PC-3 (cell line): Measurements from ENCODE around the gene SAMD4A. TPM values are rescaled to one million over a fixed set of nuclear protein-coding genes. Genes with fewer than 3 reads are reported as not detected.
A peak's percentile ranks its signal among the peaks of the same experiment; 100 is the strongest.

Experiments used
- ATAC-seq: fragments of 200-7000 bp; cut with Tn5 transposase; 2 replicates; pipeline ENCODE4 v1.9.1; 2020; ENCODE audit warnings: mild to moderate bottlenecking, moderate library complexity
- BruUV-seq: library from RNA; stranded (reverse); fragments of 400-500 nt; replicated peaks from 2 replicates; lab custom pipeline; 2021; lab: Mats Ljungman, UMichigan
- CTCF ChIA-PET: fragments of 300-600 bp; sonication (Branson Sonifier 250); formaldehyde crosslinking; loops from one replicate; lab custom pipeline; 2022; ENCODE audit warnings: antibody characterized with exemption; lab: Charles Lee
- POLR2A ChIA-PET: fragments of 300-600 bp; sonication (Branson Sonifier 250); formaldehyde crosslinking; loops from one replicate; lab custom pipeline; 2022; ENCODE audit warnings: antibody characterized with exemption; ENCODE audit not compliant: unreplicated experiment; lab: Charles Lee
- DNase-seq: peaks from one replicate; pipeline ENCODE4 v3.0.0-alpha.2; 2015
- H2AFZ ChIP-seq: fragments of 300-600 bp; sonication (generic); 2 replicates; pipeline ENCODE4 v1.6.0; 2016; ENCODE audit warnings: antibody characterized with exemption, low read length
- H3F3A ChIP-seq: fragments of 300-600 bp; sonication (generic); one replicate; pipeline ENCODE4 v1.6.0; 2017; ENCODE audit warnings: antibody characterized with exemption, low read length, control low read depth, mild to moderate bottlenecking; ENCODE audit not compliant: unreplicated experiment
- H3K27ac ChIP-seq: fragments of 300-600 bp; sonication (generic); 2 replicates; pipeline ENCODE4 v1.5.1; 2016; ENCODE audit warnings: mild to moderate bottlenecking, low read length
- H3K27me3 ChIP-seq: fragments of 300-600 bp; sonication (generic); 2 replicates; pipeline ENCODE4 v1.6.1; 2016; ENCODE audit warnings: low read length, mixed read lengths
- H3K36me3 ChIP-seq: fragments of 300-600 bp; sonication (generic); 2 replicates; pipeline ENCODE4 v1.6.1; 2016; ENCODE audit warnings: low read depth, mixed run types, low read length, mixed read lengths
- H3K4me1 ChIP-seq: fragments of 300-600 bp; sonication (generic); 2 replicates; pipeline ENCODE4 v1.5.1; 2016; ENCODE audit warnings: low read length; ENCODE audit not compliant: insufficient read depth
- H3K4me2 ChIP-seq: fragments of 300-600 bp; sonication (generic); 2 replicates; pipeline ENCODE4 v1.6.0; 2016; ENCODE audit warnings: low read length
- H3K4me3 ChIP-seq: fragments of 300-600 bp; sonication (generic); 2 replicates; pipeline ENCODE4 v1.5.1; 2016; ENCODE audit warnings: mild to moderate bottlenecking, low read length, mixed read lengths
- H3K79me2 ChIP-seq: fragments of 300-600 bp; sonication (generic); 2 replicates; pipeline ENCODE4 v1.6.1; 2017; ENCODE audit warnings: low read length, mixed read lengths
- H3K9ac ChIP-seq: fragments of 300-600 bp; sonication (generic); 2 replicates; pipeline ENCODE4 v1.6.0; 2016; ENCODE audit warnings: mild to moderate bottlenecking, low read length
- H3K9me2 ChIP-seq: fragments of 300-600 bp; sonication (generic); replicated peaks from 2 replicates; pipeline ENCODE4 v1.6.1; 2016; ENCODE audit warnings: mixed run types, low read length, mixed read lengths
- H3K9me3 ChIP-seq: fragments of 300-600 bp; sonication (generic); 2 replicates; pipeline ENCODE4 v1.6.1; 2016; ENCODE audit warnings: low read length, mixed read lengths
- H4K20me1 ChIP-seq: fragments of 300-600 bp; sonication (generic); 2 replicates; pipeline ENCODE4 v1.6.1; 2016; ENCODE audit warnings: low read length, mixed read lengths
- EZH2 ChIP-seq: fragments of 300-600 bp; sonication (generic); IDR thresholded peaks from one replicate; pipeline ENCODE4 v1.6.1; 2017; ENCODE audit warnings: antibody characterized with exemption, mild to moderate bottlenecking, low read length; ENCODE audit not compliant: unreplicated experiment
- EZH2phosphoT487 ChIP-seq: fragments of 300-600 bp; sonication (generic); IDR thresholded peaks from 2 replicates; pipeline ENCODE4 v1.6.1; 2018; ENCODE audit warnings: mild to moderate bottlenecking, antibody characterized with exemption, low read length, borderline replicate concordance
- intact Hi-C: fragments of 100-400 bp; cut with micrococcal nuclease; formaldehyde crosslinking; loops from 2 replicates; pipeline ENCODE4 v1.9.0; 2023
- total RNA-seq: library from RNA; depleted of rRNA; stranded (reverse); fragments of >200 nt; gene quantifications from 2 replicates; pipeline ENCODE4 v1.2.3, GENCODE V29; 2014
- TF ChIP-seq, protein P1 (sequence below): fragments of 300-600 bp; sonication (generic); conservative IDR thresholded peaks from 2 replicates; pipeline ENCODE4 v1.5.1; 2017; ENCODE audit warnings: antibody characterized with exemption, low read depth, mild to moderate bottlenecking, low read length

The SAMD4A gene
- total RNA-seq, 1 experiment from 2014 or later: 42.9 TPM

DNA sequence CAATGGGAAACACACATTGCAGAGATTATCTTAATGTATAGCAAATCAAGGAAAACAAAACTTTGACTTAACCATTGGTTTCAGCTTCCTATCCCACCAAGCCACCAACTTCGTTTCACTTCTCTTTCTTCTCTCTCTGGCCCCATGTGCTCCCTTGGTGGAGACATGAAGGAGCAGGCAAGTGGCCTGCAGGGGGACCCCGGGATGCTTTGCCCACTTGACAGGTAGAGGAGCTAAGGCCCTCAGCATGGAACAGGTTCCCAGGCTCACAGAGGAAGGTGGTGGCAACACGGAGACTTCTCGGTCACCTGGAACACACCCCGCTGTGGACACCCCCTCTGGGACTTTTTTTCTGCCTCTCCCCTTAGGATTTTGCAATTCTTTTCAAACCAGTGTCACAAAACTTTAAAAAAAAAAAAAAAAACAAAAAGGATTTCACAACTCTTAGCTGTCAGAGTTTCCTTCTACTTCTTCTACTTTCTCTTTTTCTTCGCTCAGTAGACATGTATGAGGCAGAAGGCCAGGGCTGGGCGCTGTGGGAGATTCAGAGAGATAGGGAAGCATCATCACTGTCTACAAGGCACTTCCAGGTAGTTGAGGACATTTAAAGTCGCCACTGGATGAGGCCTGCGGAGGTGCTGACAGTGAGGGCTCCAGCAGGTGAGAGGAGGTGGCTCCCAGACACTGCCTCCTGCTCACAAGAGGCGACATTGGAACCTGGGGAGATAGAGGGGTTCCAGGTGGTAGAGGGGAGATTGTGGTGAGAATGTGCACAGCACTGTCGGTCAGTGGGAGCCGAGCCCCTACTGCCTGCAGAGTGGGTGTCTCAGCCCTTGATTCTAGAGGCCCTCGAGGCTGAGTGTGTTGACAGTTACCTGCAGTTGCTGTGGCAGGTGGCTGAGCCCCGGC lies 216.1 kb downstream of the SAMD4A start:
- Histone ChIP-seq H3K9me2 (no peaks in the 10 kb centered on the region), H3K4me1 (no peaks in the 10 kb centered on the region), H3K36me3 (peaks cover 16% of the 10 kb centered on the region; the same call in 1 of the 2 replicates), H4K20me1 (no peaks in the 10 kb centered on the region), H3K4me3 (no peak overlapping the region), H3K27me3 (no peaks in the 10 kb centered on the region), H2AFZ (no peak overlapping the region), H3K9me3 (no peaks in the 10 kb centered on the region), H3F3A (no peaks in the 10 kb centered on the region), H3K27ac (no peak overlapping the region), H3K9ac (no peak overlapping the region), H3K4me2 (no peak overlapping the region), H3K79me2 (no peaks in the 10 kb centered on the region)
- no peak for ATAC-seq
- DNase-seq: no peak
- no peak for TF ChIP-seq EZH2
- TF ChIP-seq, protein P1, sequence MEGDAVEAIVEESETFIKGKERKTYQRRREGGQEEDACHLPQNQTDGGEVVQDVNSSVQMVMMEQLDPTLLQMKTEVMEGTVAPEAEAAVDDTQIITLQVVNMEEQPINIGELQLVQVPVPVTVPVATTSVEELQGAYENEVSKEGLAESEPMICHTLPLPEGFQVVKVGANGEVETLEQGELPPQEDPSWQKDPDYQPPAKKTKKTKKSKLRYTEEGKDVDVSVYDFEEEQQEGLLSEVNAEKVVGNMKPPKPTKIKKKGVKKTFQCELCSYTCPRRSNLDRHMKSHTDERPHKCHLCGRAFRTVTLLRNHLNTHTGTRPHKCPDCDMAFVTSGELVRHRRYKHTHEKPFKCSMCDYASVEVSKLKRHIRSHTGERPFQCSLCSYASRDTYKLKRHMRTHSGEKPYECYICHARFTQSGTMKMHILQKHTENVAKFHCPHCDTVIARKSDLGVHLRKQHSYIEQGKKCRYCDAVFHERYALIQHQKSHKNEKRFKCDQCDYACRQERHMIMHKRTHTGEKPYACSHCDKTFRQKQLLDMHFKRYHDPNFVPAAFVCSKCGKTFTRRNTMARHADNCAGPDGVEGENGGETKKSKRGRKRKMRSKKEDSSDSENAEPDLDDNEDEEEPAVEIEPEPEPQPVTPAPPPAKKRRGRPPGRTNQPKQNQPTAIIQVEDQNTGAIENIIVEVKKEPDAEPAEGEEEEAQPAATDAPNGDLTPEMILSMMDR: peak; percentile 40; the same call in 1 of the 2 replicates
- TF ChIP-seq EZH2phosphoT487: no peak
- intact Hi-C loops: no loop called here
- ChIA-PET CTCF (interaction anchor here (0.5 to 1.0 kb wide), 3 partner anchors 21 to 235 kb away, joined by 3 to 9 read pairs (median 9); no protein-coding TSS in a partner anchor), POLR2A (interaction anchor here (0.5 kb wide), 1 partner anchor 247 kb away, joined by 3 read pairs; no protein-coding TSS in a partner anchor)
- BruUV-seq: no TSS peak

DNA sequence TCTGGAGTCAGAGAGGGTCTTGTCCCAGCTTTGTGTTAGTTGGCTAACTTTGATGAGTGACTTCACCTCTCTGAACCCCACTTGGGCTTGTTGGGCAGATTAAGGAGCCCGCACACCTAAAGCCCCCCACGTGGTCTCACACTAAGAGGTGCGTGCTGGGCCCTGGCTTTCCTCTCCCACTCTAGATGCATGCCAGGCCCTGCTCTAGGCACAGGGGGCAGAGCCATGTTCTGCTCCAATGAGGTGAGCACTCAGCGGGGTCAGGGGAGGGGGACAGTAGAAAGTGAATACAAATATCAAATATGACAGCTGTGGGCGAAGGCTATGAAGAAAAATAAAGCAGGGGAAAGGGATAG lies 216.7 kb downstream of the SAMD4A start:
- no peaks in the 10 kb centered on the region for H3K79me2 ChIP-seq
- DNase-seq (no peak), ATAC-seq (no peak)
- H3K27me3 ChIP-seq: no peaks in the 10 kb centered on the region
- H3K4me3 ChIP-seq: no peak overlapping the region
- no peaks in the 10 kb centered on the region for H3F3A ChIP-seq
- H3K36me3 ChIP-seq: peaks cover 16% of the 10 kb centered on the region; the same call in 1 of the 2 replicates
- no peak overlapping the region for H3K4me2 ChIP-seq
- no peaks in the 10 kb centered on the region for H3K9me2 ChIP-seq
- no peak overlapping the region for H2AFZ ChIP-seq
- no peak overlapping the region for H3K27ac ChIP-seq
- BruUV-seq: no TSS peak
- no peaks in the 10 kb centered on the region for H3K4me1 ChIP-seq
- TF ChIP-seq, protein P1: no peak
- TF ChIP-seq EZH2 (no peak), EZH2phosphoT487 (no peak)
- no peak overlapping the region for H3K9ac ChIP-seq
- ChIA-PET POLR2A (no interaction called here), CTCF (interaction anchor here (1.0 kb wide), 1 partner anchor 20 kb away, joined by 9 read pairs; no protein-coding TSS in a partner anchor)
- intact Hi-C loops: no loop called here
- H3K9me3 ChIP-seq: no peaks in the 10 kb centered on the region
- H4K20me1 ChIP-seq: no peaks in the 10 kb centered on the region
